Measurements from ENCODE around the gene CIC.

CIC gene

DNA sequence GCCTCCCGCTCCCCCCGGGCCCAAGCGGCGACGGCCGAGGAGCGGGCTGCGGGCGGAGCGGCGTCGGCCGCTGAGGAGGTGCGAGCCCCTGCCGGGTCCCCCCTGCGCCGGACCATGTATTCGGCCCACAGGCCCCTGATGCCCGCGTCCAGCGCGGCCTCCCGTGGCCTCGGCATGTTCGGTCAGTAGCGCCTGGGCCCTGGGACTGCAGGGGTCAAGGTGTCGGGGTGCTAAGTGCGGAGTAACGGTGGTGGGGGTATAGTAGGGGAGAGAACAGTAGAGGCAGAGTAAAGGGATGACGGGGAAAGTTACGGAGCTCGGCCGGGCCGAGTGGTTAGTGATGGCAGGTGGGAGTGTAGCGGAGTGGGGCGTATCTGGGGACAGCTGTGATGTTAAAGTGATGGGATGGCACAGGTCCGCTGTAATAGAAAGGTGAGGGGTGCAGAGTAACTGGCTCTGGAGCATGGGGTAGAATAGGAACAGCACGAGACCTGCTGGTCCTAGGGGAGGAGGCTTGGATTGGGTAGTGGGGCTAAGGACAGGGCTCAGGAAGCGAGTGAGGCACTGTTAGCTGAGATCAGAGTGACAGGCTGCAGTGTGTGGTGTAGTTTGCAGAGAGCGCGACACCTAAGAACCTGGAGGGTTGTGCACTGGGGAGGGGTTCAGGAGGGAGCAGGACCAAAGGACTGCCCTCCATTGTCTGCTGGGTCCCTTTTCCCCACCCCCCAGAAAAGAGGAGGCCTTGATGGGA lies 15.7 kb downstream of the CIC start:
- DNase-seq (ENCODE audit: low spot score), result no peak
- in situ Hi-C loops (cut with MboI; ENCODE audit: low sequenced_read_pairs, unreplicated experiment), result no loop called here
- TF ChIP-seq, protein P1, sequence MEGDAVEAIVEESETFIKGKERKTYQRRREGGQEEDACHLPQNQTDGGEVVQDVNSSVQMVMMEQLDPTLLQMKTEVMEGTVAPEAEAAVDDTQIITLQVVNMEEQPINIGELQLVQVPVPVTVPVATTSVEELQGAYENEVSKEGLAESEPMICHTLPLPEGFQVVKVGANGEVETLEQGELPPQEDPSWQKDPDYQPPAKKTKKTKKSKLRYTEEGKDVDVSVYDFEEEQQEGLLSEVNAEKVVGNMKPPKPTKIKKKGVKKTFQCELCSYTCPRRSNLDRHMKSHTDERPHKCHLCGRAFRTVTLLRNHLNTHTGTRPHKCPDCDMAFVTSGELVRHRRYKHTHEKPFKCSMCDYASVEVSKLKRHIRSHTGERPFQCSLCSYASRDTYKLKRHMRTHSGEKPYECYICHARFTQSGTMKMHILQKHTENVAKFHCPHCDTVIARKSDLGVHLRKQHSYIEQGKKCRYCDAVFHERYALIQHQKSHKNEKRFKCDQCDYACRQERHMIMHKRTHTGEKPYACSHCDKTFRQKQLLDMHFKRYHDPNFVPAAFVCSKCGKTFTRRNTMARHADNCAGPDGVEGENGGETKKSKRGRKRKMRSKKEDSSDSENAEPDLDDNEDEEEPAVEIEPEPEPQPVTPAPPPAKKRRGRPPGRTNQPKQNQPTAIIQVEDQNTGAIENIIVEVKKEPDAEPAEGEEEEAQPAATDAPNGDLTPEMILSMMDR (IDR thresholded peaks at IDR 0.05; ENCODE audit: borderline replicate concordance, control extremely low read depth, extremely low read depth, insufficient read depth, missing control alignments), result no peak

DNA sequence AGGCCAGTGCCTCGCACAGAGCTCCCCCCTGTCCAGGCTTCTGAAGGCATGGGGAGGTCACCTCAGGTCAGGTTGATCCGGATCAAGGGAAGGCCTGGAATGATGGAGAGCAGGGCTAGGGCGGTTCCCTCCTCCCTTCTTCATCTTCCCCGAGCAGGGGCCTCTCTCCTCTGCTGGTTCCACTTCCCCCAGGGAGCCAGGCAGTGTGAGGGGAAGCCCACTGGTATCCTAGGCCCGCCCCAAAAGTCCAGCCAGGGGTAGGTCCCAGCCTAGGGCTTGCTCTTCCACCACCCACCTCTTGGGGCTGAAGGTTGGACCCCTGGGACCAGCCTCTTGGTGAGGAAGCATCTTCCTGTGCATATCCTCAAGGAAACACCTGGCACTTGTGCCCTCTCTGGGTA lies 16.5 kb downstream of the CIC start:
- in situ Hi-C loops (cut with MboI; ENCODE audit: low sequenced_read_pairs, unreplicated experiment), result no loop called here
- no peak for DNase-seq (ENCODE audit: low spot score)
- TF ChIP-seq, protein P1 (IDR thresholded peaks at IDR 0.05; ENCODE audit: borderline replicate concordance, control extremely low read depth, extremely low read depth, insufficient read depth, missing control alignments), result no peak

GRCh38 chr19:42285988-42286348 lies 16.9 kb downstream of the CIC start:
- in situ Hi-C loops (cut with MboI; ENCODE audit: low sequenced_read_pairs, unreplicated experiment), result no loop called here
- no peak for DNase-seq (ENCODE audit: low spot score)
- TF ChIP-seq, protein P1 (IDR thresholded peaks at IDR 0.05; ENCODE audit: borderline replicate concordance, control extremely low read depth, extremely low read depth, insufficient read depth, missing control alignments), result no peak

DNA sequence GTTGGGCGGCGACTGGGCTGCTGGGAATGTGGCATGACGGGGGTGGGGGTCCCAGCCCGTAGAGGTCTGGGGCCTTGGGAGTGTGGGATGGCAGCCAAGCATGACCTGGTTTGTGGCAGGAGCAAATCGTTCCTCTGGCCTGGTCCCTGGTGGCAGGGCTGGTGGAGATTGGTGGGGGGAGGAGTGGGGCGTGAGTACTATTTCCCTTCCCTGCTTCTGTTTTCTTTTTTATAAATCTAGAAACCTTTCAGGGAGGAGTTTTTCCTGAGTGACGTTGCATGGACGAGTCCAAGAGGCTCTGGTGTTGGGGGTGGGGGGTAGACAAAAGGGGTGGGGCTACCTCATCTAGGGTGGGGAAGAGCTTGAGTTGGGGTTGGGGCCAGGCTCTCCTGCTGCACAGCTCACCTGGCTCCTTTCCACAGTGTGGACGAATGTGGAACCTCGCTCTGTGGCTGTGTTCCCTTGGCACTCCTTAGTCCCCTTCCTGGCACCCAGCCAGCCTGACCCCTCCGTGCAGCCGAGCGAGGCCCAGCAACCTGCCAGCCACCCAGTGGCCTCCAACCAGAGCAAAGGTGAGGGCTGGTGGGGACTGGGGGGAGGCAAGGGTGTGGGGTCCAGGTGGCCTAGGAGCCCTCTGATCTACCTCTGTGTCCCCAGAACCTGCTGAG lies 17.4 kb downstream of the CIC start:
- no peak for DNase-seq (ENCODE audit: low spot score)
- in situ Hi-C loops (cut with MboI; ENCODE audit: low sequenced_read_pairs, unreplicated experiment), result no loop called here
- TF ChIP-seq, protein P1 (IDR thresholded peaks at IDR 0.05; ENCODE audit: borderline replicate concordance, control extremely low read depth, extremely low read depth, insufficient read depth, missing control alignments), result no peak

- no peak for DNase-seq (ENCODE audit: low spot score)
- in situ Hi-C loops (cut with MboI; ENCODE audit: low sequenced_read_pairs, unreplicated experiment), result no loop called here
- TF ChIP-seq, protein P1 (IDR thresholded peaks at IDR 0.05; ENCODE audit: borderline replicate concordance, control extremely low read depth, extremely low read depth, insufficient read depth, missing control alignments), result no peak
Measured at GRCh38 chr19:42287017-42287826, 18.2 kb downstream of the CIC start.

GRCh38 chr19:42287827-42288107 lies 18.7 kb downstream of the CIC start:
- TF ChIP-seq, protein P1 (IDR thresholded peaks at IDR 0.05; ENCODE audit: borderline replicate concordance, control extremely low read depth, extremely low read depth, insufficient read depth, missing control alignments), result no peak
- DNase-seq (ENCODE audit: low spot score), result no peak
- in situ Hi-C loops (cut with MboI; ENCODE audit: low sequenced_read_pairs, unreplicated experiment), result no loop called here

Measured in GM13976 (cell line).